ENCODE results near the gene FBLN2. TPM values are rescaled to one million over a fixed set of nuclear protein-coding genes. Genes with fewer than 3 reads are reported as not detected.
A peak's percentile ranks its signal among the peaks of the same experiment; 100 is the strongest.

The FBLN2 gene
- total RNA-seq, 2 experiments from 2014 or later = 0.35 TPM; not detected in 1

DNA sequence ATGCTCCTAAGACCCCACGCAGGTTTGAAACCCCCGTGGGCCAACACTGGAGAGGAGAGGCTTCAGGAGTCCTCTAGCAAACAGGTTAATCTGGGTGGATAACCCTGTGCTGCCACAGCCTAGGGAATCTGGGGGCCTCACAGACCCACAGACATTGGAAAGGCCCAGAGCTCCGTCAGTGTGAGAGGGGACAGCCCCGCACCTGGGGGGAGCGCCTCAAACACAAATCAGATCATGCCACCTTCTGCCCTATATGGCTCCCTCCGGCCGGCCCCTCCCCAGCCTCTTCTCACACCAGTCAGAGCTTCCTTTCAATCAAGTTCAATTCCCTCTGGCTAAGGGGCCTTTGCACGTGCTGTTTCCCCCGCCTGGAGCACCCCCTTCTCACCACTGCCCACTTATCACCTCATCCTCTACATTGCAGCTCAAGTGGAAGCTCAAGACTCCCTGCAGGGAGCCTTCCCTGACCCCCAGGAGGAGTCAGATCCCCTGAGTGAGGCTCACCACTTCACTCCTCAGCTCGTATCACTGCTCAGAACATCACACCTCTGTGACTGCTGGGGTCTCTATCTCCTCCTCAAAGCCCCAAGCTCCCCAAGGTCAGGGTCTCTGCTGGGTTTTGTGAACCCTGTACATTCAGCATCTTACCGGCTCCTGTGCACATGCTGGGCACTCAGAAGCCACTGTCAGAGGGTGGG lies 24.1 kb downstream of the FBLN2 start:
- Mint-ChIP-seq H3K9me3 (ENCODE audit: low read depth) (no peaks in the 10 kb centered on the region), H3K4me3 (no peak overlapping the region), H3K36me3 (no peaks in the 10 kb centered on the region), H3K27me3 (peaks cover 3% of the 10 kb centered on the region), H3K27ac (no peak overlapping the region), H3K4me1 (no peaks in the 10 kb centered on the region)
- ATAC-seq (no peak), DNase-seq (no peak)
- CTCF ChIA-PET = no interaction called here

DNA sequence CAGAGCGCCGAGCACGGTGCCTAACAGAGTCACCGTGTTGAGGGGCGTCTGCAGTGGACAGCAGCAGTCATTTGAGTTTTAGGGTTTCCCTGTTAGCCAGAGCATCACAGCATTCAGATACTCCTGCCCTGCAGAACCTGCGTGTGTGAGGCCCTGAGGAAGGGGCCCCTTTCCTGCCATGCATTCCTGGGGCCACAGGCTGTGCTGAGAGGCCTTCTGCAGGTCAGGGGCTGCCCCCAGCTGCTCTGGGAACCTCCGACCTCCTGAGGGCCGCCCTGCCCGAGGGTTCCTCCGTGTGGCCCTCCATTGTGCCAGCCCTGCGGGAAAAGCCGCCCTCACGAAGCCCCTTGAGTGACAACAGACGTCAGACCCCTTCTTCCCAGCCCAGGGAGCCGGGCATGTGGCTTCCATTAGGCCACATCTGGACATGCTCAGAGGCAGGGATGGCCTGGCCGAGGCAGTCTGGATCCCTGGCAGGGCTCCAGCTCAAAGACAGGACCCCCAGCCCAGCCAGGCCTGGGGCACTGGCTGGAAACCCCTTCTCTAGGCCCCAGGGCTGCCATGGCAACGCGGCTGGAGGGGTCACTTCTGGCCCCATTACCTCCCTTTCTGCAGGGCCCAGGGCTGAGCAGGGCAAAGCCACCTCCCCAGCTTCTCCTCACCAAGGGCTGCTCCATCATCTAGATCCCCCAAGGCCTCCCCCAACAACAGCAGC lies 25.3 kb downstream of the FBLN2 start:
- no peak overlapping the region for H3K27ac Mint-ChIP-seq
- peaks cover 3% of the 10 kb centered on the region for H3K27me3 Mint-ChIP-seq
- DNase-seq (no peak), ATAC-seq (no peak)
- H3K4me3 Mint-ChIP-seq = no peak overlapping the region
- H3K9me3 Mint-ChIP-seq (ENCODE audit: low read depth) = no peaks in the 10 kb centered on the region
- H3K36me3 Mint-ChIP-seq = no peaks in the 10 kb centered on the region
- H3K4me1 Mint-ChIP-seq = no peaks in the 10 kb centered on the region
- CTCF ChIA-PET = no interaction called here

DNA sequence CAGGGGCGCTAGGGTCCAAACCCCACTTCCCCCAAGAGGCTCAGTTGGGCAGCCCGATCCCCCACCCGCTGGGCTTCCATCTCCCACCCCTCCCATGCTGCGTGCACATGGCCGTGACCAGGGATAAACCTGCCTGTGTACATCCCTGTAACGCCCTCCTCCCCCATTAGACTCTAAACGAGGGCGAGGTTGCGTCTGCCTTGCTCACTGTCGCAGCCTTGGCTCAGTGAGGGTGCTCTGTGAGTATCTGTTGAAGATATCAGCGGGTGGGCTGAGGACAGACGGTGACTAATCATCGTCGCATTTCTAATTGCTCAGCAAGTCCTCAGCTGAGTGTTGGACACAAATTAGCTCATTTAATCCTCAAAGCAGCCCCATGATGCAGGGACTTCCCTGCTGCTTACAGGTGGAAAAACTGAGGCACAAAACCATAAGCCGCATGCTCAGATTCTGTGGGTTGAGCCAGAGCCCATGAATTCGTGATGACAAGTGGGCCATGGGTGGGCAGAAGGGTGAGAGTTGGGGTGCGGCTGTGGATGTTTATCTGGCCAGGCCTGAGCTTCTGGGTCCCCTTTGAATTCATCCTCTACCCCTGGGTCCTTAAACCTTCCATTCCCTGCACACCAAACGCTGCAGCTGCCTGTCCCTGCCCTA lies 26.0 kb downstream of the FBLN2 start:
- ATAC-seq = no peak
- H3K9me3 Mint-ChIP-seq (ENCODE audit: low read depth) = no peaks in the 10 kb centered on the region
- DNase-seq = no peak
- CTCF ChIA-PET = no interaction called here
- H3K27me3 Mint-ChIP-seq = peaks cover 3% of the 10 kb centered on the region
- H3K27ac Mint-ChIP-seq = no peak overlapping the region
- no peak overlapping the region for H3K4me3 Mint-ChIP-seq
- no peaks in the 10 kb centered on the region for H3K4me1 Mint-ChIP-seq
- H3K36me3 Mint-ChIP-seq = no peaks in the 10 kb centered on the region

GRCh38 chr3:13575459-13576061 lies 26.6 kb downstream of the FBLN2 start:
- CTCF ChIA-PET = no interaction called here
- Mint-ChIP-seq H3K9me3 (ENCODE audit: low read depth) (no peaks in the 10 kb centered on the region), H3K4me3 (no peak overlapping the region), H3K27me3 (peaks cover 3% of the 10 kb centered on the region), H3K4me1 (no peaks in the 10 kb centered on the region), H3K36me3 (no peaks in the 10 kb centered on the region), H3K27ac (no peak overlapping the region)
- DNase-seq (no peak), ATAC-seq (no peak)

DNA sequence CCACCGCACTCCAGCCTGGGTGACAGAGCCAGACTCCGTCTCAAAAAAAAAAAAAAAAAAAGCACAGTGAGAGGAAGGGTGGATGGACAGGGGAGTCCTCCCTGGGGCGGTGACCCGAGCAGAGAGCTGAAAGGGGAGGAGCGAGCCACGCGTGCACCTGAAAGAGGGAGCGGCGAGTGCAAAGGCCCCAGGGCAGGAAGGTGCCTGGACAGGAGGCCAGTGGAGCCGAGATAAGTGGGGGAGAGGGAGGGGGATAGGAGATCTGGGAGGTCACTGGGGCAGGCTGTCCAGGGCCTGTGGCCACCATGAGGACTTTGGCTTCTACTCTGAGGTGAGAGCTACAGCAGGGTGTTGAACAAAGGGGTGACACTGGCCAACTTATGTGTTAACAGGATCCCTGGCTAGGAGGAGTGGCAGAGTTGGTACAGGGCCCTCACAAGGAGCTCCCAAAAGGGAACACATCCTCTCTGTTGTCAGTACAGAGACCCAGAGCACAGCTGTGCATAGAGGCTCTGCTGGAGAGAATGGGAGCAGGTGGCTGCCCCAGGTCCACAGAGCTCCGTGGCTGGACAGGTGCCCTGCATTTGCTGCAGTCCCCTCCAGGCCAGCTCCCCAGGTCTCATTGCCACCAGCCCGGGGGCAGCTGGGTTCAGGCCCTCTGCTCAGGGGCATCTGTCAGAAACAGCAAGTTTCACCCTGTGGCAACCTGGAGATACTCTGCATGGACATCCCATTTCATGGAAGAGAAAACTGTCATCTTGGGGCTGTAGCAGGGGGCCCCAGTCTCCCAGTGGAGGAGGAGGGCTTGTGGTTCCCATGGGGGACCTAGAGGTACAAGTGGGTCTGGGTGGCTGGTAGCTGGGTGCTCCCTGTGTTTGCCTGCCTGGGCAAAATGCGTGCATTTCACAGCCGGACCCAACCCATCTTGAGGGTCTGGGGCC lies 28.5 kb downstream of the FBLN2 start:
- no peak overlapping the region for H3K4me3 Mint-ChIP-seq
- H3K27me3 Mint-ChIP-seq = peaks cover 3% of the 10 kb centered on the region
- DNase-seq (no peak), ATAC-seq (no peak)
- peaks cover 3% of the 10 kb centered on the region for H3K4me1 Mint-ChIP-seq
- CTCF ChIA-PET = interaction anchor here (0.7 to 1.1 kb wide), 2 partner anchors 79 to 80 kb away, joined by 3 read pairs; no protein-coding TSS in a partner anchor
- no peaks in the 10 kb centered on the region for H3K9me3 Mint-ChIP-seq (ENCODE audit: low read depth)
- H3K36me3 Mint-ChIP-seq = no peaks in the 10 kb centered on the region
- no peak overlapping the region for H3K27ac Mint-ChIP-seq

GRCh38 chr3:13578251-13578650 lies 29.3 kb downstream of the FBLN2 start:
- Mint-ChIP-seq H3K27me3 (peaks cover 3% of the 10 kb centered on the region), H3K27ac (no peak overlapping the region), H3K4me1 (peaks cover 3% of the 10 kb centered on the region), H3K36me3 (no peaks in the 10 kb centered on the region), H3K9me3 (ENCODE audit: low read depth) (no peaks in the 10 kb centered on the region), H3K4me3 (no peak overlapping the region)
- ATAC-seq = no peak
- no peak for DNase-seq
- CTCF ChIA-PET = interaction anchor here (1.1 kb wide), 1 partner anchor 80 kb away, joined by 3 read pairs; no protein-coding TSS in a partner anchor

DNA sequence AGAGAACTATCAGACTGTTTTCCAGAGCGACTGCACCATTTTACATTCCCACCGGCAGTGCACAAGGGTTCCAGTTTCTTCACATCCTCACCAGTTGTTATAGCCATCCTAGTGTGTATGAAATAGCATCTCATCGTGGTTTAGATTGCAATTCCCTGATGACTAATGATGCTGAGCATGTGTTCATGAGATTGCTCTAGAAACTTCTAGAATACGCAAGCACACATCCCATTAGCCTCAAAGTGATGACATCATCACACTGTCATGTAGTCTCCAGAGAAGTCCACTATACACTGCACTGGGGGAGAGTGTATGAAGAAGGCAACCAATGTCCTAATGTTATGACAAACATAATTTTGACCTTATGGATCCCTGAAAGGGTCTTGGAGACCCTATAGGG lies 30.1 kb downstream of the FBLN2 start:
- H3K36me3 Mint-ChIP-seq = no peaks in the 10 kb centered on the region
- CTCF ChIA-PET = no interaction called here
- H3K27me3 Mint-ChIP-seq = peaks cover 3% of the 10 kb centered on the region
- no peak for ATAC-seq
- H3K4me1 Mint-ChIP-seq = peaks cover 3% of the 10 kb centered on the region
- DNase-seq = no peak
- no peak overlapping the region for H3K27ac Mint-ChIP-seq
- H3K4me3 Mint-ChIP-seq = no peak overlapping the region
- no peaks in the 10 kb centered on the region for H3K9me3 Mint-ChIP-seq (ENCODE audit: low read depth)

DNA sequence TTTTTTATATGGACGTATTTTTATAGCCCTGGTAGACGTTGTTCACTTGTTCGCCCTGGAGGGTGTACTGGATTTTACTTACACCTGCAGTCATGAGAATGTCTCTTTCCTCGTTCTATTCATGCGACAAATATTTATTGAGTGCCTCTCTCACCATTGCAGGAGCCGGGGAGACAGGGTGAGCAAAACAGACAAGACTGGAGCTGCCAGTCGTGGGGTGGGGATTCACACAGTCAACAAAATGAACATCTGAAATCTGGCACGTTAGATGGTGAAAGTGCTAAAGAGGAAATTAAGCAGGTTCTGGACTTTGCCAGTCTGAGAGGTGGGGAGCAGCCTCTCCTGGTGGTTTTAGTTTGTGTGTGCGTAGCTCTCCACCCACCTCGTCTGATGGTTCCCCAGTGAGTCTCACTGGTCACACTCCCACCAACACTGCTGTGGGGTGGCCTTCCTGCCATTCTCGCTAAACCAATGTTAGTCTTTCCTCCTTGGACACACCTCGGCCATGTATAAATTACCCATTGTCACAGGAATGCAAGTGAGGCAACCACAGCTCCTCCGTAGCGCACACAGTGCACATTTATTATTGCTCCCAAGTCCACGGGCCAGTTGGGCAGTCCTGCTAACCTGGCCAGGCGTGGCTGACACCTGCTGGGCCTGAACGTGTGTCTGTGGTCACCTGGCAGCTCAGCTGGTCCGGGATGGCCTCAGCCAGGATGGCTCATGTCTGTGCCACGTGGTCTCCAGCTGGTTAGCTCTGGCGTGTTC lies 31.5 kb downstream of the FBLN2 start:
- no peak for DNase-seq
- CTCF ChIA-PET = no interaction called here
- Mint-ChIP-seq H3K36me3 (no peaks in the 10 kb centered on the region), H3K4me1 (peaks cover 3% of the 10 kb centered on the region), H3K27ac (no peak overlapping the region), H3K27me3 (peaks cover 3% of the 10 kb centered on the region), H3K9me3 (ENCODE audit: low read depth) (no peaks in the 10 kb centered on the region), H3K4me3 (no peak overlapping the region)
- ATAC-seq = no peak

GRCh38 chr3:13581485-13582365 lies 32.8 kb downstream of the FBLN2 start:
- Mint-ChIP-seq H3K27ac (no peak overlapping the region), H3K4me3 (no peak overlapping the region), H3K36me3 (no peaks in the 10 kb centered on the region), H3K4me1 (peaks cover 3% of the 10 kb centered on the region), H3K27me3 (no peaks in the 10 kb centered on the region), H3K9me3 (ENCODE audit: low read depth) (no peaks in the 10 kb centered on the region)
- CTCF ChIA-PET = no interaction called here
- DNase-seq (peak; percentile 52), ATAC-seq (peak; percentile 62)

- CTCF ChIA-PET = no interaction called here
- ATAC-seq (no peak), DNase-seq (no peak)
- no peak overlapping the region for H3K27ac Mint-ChIP-seq
- peaks cover 3% of the 10 kb centered on the region for H3K4me1 Mint-ChIP-seq
- no peaks in the 10 kb centered on the region for H3K9me3 Mint-ChIP-seq (ENCODE audit: low read depth)
- no peaks in the 10 kb centered on the region for H3K27me3 Mint-ChIP-seq
- H3K4me3 Mint-ChIP-seq = no peak overlapping the region
- H3K36me3 Mint-ChIP-seq = no peaks in the 10 kb centered on the region
Measured at GRCh38 chr3:13582366-13583250, 33.7 kb downstream of the FBLN2 start.

Data from activated CD8-positive, alpha-beta memory T cell treated with anti-CD3 and anti-CD28 coated beads, Interleukin-2, amount 10 ng/mL, durations not matched to agents 7 days and 5 days (primary cell).